Colon (tissue), 2 donors: ENCODE measurements around the gene AXL.
"Not testable (repeated sequence)": the region's sequence is repeated elsewhere in the genome, so short reads cannot be mapped to it uniquely, and the experiment has no call there.

Source experiments
- FAIRE-seq: peaks from 2 replicates; lab custom pipeline; 2012; peaks lifted over from hg19 to GRCh38; lab: Jason Lieb, UNC
- donor health status: control.
- donor health status: control.

The AXL gene

DNA sequence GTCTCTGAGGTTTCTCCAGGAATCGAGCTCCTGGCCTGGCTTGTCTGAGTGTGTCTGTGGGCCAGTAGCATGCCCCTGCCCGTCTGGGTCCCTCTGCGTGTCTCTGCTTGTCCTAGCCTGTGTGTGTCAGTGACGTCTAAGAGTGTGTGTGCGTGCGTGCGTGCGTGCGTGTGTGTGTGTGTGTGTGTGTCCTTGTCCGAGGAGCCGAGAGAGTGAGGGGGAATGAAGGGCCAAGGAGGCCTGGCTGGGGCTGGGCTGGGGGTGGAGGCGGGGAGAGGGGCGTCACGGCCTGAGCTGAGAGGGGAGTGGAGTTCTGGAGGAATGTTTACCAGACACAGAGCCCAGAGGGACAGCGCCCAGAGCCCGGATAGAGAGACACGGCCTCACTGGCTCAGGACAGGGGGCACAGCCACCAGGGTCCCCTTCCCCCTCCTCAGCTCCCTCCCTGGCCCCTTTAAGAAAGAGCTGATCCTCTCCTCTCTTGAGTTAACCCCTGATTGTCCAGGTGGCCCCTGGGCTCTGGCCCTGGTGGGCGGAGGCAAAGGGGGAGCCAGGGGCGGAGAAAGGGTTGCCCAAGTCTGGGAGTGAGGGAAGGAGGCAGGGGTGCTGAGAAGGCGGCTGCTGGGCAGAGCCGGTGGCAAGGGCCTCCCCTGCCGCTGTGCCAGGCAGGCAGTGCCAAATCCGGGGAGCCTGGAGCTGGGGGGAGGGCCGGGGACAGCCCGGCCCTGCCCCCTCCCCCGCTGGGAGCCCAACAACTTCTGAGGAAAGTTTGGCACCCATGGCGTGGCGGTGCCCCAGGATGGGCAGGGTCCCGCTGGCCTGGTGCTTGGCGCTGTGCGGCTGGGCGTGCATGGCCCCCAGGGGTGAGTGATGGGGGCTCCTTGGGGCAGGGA, at the start of gene AXL:
Gene AXL (plus strand): TSS at position 609 of the 893 bp plus-strand sequence. CDS start 170 bp downstream, at position 779.
- FAIRE-seq = no peak

GRCh38 chr19:41172297-41173164, 46.5 kb upstream of the AXL start:
- no peak for FAIRE-seq

GRCh38 chr19:41174297-41174928, 44.6 kb upstream of the AXL start:
- FAIRE-seq = no peak

DNA sequence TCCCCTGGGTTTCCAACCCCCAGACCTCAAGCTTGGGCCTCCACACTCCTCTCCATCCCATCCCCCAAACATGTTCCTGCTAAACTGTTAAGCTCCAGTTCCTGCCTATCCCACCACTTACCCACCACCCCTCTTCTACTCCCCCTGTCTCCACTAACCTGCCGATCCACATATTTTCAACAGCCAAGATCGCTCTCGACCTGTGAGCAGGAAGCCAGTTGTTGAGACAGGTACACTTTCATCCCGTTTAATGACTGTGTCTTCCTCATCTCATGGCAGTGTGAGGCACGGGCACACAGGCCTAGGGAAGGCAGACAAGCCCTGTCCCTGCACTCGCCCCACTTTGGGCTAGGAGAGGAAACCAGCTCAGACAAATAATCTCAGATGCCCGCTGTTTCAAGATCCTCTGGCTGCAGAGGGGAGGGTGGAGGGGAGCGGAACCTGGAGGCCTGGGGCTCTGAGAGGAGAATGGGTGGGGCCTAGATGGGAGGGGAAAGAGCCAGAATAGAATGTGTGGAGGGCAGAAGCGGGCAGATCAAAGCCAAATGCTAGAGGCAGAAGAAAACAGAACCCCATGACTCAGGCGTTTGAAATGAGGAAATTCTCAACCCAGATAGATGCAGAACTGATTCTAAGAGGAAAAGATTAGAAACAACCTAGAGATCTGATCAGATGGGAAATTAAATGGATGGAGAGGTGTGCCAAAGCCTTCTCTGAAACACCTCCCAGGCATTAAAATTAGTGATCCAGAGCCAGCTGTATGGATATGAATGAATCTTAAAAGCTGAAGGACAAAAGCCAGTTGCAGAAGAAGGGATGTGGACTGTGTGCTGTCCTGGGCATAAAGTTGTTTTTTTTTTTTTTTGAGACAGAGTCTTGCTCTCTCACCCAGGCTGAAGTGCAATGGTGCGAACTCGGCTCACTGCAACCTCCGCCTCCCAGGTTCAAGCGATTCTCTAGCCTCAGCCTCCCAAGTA, 42.9 kb upstream of the AXL start:
- FAIRE-seq = no peak

GRCh38 chr19:41180173-41180572, 38.9 kb upstream of the AXL start:
- not testable (repeated sequence) for FAIRE-seq

DNA sequence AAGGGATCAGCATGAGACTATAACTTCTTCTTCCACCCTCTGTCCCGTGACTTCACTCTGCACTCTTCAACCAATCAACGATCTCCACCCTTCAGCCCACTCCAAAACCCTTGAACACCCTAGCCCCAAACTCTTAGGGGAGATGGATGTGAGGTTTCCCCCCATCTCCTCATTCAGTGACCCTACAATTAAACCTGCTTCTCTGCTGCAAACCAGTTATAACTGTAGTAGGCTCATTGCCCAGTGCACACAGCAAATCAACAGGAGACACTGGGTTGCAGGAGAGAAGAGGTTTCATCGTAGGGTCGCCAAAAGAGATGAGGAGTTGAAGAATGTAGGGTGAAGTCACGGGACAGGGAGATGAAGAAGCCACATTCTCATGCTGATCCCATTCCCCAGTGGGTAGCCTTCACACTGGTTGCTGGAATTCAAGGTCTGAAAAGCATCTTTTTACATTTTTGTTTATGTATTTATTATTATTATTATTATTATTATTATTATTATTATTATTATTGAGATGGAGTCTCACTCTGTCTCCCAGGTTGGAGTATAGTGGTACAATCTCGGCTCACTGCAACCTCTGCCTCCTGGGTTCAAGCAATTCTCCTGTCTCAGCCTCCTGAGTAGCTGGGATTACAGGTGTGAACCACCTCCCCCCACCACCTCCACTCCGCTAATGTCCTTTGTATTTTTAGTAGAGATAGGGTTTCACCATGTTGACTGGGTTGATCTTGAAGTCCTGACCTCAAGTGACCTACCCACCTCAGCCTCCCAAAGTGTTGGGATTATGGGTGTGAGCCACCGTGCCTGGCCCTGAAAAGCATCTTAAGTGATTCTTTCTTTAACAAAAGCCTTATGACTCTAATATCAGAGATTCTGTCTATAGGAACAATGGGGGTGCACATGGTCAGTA, 31.8 kb upstream of the AXL start:
- no peak for FAIRE-seq

- no peak for FAIRE-seq
Observed at GRCh38 chr19:41187884-41188279, 31.1 kb upstream of the AXL start.

DNA sequence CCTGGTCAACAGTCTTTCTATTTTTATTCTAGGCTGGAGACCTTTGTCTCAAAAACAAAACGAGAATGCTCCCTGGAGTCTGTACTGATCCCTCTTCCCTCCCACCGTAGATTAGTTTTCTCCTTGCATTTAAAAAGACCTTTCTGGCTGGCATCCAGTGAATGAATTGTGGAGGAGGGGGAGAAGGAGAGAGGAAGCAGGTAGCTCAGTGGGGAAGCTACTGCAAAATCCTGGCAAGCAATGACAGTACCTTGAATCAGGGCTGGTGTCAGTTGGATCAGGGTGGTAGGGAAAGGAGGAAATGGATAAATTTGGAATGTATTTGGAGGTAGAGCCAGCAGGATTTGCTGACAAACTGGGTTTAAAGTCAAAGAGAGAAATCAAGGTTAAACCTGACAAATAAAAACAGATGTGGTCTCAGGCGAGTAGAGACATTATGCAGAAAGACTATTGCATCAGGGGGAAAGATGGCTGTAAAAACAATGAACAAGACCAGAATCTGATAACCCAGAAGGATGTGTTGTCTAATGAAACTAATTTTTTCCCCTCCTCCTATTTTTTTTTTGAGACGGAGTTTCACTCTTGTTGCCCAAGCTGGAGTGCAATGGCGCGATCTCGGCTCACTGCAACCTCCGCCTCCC, 29.5 kb upstream of the AXL start:
- FAIRE-seq = no peak

DNA sequence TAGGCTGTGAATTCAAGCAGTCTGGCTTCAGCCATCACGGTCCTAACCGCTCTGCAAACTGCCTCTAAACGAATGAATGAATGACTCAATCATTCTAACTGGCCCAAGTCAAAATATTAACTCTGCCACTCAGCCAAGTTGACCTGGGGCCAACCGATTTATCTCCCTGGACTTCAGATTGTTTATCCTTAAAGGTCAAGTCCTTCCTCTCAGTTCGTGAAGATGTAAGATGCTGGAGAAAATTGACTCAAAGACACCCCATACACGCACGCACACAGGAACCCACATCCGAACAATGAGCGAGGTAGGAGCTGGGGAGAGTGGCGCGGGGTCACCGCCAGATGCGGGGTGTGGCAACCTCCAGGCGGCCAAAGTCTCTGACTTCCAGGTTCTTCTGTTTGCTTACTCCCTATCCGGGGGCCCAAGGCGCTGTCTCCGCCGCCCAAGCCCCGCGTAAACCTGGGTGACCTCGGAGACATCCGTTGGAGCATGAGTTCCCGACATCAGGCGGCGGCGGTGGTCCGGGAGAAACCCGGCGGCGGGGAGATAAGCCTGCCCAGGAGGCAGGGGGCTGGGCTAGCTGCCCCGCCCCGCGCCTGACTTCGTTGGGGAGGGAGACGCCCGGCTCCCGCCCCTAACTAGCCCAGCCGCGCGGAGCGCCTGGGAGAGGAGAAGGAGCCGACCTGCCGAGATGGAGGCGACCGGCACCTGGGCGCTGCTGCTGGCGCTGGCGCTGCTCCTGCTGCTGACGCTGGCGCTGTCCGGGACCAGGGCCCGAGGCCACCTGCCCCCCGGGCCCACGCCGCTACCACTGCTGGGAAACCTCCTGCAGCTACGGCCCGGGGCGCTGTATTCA, 26.2 kb upstream of the AXL start, which contains the start of gene CYP2S1:
Gene CYP2S1 (plus strand): TSS at position 646 of the 856 bp plus-strand sequence. CDS start 46 bp downstream, at position 692.
- no peak for FAIRE-seq

- FAIRE-seq = no peak
Observed at GRCh38 chr19:41193430-41194156, 25.4 kb upstream of the AXL start.

- FAIRE-seq = no peak
Observed at GRCh38 chr19:41194157-41194552, 24.9 kb upstream of the AXL start.

DNA sequence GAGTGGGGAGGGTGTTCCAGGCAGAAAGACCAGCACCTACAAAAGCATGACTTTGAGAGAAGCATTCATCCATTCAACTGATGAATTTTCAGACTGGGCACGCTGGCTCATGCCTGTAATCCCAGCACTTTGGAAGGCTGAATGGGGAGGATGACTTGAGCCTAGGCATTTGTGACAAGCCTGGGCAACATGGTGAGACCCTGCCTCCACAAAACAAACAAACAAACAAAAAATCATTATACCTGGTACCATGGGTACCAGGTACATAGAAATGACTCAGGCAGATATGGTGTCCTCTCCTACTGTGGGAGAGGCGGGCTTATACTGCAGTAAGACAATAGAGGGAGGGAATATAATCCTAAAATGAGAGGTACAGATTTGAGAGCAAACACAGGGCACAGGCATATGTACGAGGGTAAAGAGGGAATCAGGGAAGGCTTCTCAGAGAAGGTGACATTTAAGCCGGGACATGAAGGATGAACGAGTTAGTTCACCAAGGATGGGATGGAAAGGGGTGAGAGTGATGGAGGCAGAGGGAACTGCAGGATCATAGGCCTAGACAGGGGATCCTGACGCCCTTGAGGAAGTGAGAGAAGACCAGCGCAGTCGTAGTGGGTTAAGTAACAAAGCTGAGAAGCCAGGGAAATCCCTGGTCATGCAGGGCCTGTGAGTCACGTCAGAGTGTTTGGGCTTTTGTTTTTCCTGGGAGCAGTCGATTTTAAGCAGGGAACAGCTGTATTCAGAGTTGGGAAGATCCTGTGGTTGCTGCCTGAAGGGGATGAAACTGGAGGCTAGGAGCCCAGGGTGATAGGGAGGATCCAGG, 23.1 kb upstream of the AXL start:
- no peak for FAIRE-seq

GRCh38 chr19:41198559-41198958, 20.5 kb upstream of the AXL start:
- no peak for FAIRE-seq

GRCh38 chr19:41203371-41203770, 15.7 kb upstream of the AXL start:
- no peak for FAIRE-seq

DNA sequence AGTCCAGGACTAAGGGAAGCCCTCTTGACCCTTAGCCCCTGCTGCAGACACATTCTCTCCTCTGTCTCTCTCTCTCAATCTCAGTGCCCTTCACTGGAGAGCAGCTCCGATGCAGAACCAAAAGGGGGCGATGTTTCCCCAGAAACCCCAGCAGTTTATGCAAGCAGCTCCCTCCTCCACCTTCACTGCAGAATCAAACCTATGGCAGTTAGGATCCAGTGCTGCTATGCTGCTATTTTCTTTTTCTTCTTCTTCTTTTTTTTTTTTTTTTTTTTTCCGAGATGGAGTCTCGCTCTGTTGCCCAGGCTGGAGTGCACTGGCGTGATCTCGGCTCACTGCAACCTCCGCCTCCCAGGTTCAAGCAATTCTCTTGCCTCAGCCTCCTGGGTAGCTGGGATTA, 14.7 kb upstream of the AXL start:
- FAIRE-seq = not testable (repeated sequence)

DNA sequence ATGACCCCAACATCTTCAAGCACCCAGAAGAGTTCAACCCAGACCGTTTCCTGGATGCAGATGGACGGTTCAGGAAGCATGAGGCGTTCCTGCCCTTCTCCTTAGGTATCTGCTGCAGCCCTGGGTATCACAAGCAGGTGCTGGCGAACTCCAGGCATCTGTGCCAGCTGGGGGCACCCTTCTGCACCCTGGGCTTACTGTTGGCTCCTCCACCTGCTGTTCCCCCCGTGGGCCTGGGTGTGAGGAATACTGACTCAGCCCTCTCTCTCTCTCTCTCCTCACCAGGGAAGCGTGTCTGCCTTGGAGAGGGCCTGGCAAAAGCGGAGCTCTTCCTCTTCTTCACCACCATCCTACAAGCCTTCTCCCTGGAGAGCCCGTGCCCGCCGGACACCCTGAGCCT, 13.0 kb upstream of the AXL start:
- FAIRE-seq = no peak

GRCh38 chr19:41206456-41206855, 12.6 kb upstream of the AXL start:
- no peak for FAIRE-seq
